HG02610 (cell line): ENCODE results near the gene MGAT5.

ENCODE experiments used
- ATAC-seq: cut with Tn5 transposase; IDR thresholded peaks from one replicate; pipeline ENCODE4 v1.9.1; 2021; ENCODE audit warnings: mild to moderate bottlenecking, moderate library complexity; ENCODE audit not compliant: unreplicated experiment

MGAT5 gene

DNA sequence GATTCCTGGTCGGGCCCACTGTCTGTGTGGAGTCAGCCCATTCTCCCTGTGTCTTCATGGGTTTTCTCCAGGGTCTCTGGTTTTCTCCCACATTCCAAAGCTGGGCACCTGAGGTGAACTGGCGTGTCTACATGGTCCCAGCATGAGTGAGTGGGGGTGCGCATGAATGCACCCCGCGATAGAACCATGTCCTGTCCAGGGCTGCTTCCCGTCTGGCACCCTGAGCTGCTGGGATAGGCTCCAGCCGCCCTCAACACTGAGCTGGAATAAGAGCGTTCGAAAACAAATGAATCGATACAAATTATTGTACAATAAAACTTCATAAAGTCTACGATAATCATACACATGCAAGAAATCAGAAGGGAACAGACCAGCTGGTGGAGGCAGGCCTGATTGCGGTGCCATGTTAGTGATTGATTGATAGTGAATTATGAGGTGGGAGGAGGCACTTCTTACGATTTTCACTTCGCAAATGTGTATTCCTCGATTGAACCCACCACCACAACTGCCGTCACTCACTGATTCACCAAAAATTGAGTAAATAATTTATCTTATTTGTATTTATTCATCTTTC lies 186.6 kb downstream of the MGAT5 start:
- no peak for ATAC-seq

DNA sequence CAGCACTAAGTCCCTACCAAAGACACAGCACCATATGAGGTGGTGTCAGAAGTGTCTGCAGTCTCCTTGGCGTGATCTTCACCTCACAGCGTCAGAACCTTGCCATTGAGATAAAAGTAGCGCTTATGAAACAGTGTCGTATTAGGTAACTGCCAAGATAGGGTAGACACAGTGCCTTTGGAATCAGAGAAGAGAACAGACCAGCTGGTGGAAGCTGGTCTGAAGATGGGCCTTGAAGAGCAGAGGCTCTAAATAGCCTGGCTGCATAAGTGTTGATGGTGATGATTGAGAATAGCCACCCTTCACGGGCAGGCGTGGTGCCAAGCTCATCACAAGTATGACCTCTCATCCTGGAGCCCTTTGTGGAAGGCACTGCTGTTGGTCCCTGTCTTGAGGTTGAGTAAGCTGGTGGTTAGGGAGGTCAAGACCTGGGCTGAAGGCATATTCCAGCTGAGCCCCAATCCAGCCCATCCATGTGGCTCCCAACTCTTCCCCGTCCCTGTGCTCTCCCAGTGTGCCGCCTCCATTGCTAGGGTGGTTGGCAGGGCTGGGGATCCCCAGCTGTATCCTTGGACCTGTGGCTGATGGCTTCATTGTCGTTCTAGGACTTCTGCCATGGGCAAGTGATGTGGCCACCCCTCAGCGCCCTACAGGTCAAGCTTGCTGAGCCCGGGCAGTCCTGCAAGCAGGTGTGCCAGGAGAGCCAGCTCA lies 187.4 kb downstream of the MGAT5 start:
- no peak for ATAC-seq

DNA sequence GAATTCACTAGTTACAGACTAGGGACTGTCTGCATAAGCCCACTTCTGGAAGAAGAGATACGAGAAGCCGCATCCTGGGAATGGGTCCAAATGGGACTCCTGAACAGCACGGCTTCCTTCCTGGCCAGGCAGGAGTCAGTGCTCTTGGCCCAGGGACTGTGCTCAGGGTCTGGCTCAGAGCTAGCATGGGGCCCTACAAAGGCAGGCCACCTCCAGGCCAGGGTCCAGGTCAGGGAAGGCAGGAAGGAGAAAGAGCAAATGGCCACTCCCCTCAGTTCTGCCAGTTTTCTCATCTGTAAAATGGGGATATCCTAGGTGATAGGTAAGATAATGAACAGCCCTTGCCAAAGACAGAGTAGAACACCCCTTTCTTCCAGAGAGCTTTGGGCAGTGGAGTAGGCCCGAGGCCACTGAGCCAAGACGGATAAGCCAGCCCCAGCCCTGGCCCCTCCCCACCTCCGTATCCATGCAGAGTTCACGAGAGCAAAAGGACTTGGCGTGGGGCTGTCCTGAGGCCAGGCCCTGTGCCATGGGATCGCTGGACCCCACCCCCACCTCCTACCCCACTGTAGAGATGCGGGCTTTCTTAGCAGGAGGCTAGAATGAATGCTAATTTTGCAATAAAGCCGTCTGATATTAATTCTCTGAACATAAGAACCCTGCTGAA lies 190.1 kb downstream of the MGAT5 start:
- ATAC-seq: no peak

DNA sequence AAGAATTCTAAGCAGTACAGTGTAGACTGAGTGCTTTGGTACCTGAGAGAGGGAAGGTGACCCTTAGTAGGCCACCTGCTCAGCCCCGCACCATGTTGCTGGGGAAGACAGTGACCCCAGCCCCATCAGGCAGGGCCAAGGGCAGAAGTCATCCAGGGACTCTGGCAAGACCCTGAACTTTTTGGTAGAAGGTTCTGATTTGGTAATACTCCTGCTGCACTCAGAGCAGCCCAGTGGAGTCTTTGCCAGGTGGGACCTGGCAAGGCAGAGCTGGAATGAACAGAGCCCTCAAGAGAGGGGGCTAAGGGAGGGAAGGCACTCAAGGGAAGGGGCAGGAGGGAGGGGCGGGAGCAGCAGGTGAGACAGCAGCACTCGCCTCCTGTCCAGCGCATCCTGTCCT lies 191.2 kb downstream of the MGAT5 start:
- ATAC-seq: no peak

DNA sequence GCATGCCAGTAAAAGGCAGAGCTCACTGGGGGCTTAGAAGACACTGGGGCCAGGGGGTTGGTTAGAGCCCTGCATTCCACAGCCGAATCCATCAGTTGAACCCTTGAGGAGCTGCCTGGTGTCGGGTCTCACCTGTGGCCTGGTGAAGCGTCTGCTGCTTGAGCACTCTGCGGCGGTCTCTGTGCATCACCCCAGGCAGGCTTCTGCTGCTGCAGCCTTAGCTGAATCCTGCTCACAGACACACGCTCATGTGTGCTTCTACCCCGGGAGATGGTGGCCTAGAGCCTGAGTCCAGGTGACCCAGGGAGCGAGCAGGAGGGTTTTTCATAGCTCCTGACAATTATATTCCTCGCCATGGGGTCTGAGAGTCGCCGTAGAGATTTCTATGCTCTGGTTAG lies 192.1 kb downstream of the MGAT5 start:
- ATAC-seq: no peak

DNA sequence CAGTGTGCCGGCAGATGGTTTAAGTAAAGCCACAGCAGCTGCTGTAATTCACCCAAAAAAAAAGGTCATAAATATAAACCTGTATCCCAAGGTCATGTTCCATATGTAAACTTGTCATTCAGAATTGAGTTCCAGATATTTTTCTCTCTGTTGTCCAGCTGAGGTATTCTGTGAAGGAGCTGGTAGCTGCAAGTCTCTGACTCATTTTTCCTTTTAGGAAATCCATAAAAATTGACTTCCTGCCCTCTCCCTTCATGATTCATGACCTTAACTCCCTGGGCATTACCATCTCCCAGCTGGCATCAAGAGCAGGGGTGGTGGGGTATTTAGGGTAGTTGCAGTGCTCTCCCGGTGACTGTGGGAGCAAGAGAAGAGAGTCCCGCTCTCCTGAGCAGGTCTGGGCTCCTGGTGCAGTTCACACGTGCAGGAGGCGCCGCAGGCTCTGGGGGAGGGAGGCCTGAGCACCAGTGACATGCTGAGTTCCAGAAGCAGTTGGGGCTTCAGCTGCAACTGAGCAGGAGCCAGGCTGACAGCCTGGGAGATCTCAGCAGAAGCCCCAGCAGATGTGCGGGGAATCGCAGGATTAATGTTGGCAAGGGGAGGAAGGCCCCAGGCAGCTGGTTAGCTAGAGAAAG lies 192.6 kb downstream of the MGAT5 start:
- ATAC-seq: no peak

DNA sequence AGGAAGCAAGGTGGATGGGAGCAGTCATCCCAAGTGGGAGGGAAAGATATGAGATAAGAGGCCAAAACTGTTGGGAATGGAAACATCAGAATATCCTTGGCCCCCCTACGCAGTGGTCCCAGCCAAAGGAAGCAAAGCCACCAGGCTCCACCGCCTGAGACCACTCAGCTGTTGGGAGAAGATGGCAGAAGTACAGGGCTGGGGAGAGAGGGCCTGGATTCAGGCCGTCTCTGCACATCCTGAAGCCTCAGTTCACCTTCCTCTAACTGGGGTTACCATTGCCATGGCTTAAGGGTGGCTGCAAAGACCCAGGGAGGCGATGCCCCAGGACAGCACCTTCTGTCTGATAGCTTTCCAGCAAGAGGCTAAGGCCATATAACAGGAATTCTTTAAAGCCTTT lies 193.8 kb downstream of the MGAT5 start:
- no peak for ATAC-seq

DNA sequence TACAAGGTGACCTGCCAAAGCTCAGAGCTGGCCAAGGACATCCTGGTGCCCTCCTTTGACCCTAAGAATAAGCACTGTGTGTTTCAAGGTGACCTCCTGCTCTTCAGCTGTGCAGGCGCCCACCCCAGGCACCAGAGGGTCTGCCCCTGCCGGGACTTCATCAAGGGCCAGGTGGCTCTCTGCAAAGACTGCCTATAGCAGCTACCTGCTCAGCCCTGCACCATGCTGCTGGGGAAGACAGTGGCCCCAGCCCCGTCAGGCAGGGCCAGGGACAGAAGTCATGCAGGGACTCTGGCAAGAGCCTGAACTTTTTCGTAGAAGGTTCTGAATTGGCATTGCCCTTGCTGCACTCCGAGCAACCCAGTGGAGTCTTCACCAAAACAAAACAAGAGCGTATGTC lies 194.8 kb downstream of the MGAT5 start:
- ATAC-seq: no peak

DNA sequence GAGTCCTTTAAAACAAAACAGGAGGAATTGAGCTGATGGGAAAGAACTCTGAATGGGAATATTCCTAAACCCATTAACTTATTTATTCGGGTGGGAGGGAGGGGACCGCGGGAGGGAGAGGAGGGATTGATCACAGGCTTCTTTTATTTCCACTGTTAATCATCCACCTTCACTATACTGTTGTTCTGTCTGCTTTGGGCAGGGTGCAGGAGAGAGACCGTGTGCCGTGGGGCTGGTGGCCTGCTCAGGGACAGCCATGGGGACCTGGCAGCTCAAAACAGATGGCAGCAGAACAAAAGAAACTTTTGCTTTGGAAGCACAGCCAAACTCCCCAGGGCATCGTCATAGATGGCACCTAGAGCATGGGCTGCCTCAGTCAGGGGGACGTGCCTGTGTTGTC lies 195.3 kb downstream of the MGAT5 start:
- ATAC-seq: no peak

DNA sequence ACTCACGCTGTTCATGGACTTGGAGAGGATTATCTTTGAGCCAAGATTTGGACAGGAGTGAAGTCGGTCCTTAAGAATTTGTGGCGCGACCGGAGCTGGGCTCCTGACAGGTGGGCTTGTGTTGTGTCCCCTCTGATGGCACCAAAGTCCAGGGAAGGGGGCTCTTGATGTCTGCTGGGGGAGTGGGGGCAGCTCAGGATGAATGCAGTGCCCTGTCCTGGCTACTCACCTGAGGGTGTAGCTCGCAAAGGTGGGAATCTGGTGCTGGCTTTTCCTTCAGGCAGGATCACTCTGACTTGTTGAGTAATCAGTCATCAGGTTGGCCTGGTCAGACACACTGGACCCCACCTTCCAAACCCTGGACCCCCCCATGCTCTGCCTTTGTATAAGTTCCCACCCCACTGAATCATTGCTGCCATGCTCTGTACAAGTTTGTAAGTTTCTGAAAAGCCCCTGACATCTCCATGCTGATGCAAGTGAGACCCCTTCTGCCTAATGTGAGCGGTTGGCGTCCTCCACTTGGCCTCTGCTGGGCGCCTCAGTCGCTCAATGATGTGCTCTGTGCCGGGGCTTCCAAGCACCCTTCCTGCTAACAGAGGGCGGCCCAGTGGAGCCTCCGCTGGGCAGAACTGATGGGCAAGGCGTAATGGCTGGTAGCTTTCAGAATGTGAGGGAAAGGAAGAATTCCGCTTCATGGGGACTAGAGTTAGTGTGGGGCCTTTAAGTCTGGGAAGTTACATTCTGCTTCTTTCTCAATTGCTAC lies 196.1 kb downstream of the MGAT5 start:
- ATAC-seq: no peak

DNA sequence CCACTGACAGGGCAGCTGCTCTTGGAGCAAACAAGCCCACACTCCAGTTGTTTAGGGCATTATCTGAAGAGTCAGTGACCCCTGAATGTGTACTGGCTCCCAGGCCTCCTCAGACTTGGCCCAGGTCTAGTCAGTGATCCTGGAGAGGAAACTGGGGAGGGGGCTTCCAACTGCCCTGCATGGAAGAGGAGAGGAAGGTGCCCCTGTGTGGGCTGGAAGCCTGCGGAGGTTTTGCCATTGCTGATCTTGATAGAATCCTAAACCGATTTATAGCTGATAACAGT lies 197.4 kb downstream of the MGAT5 start:
- no peak for ATAC-seq

DNA sequence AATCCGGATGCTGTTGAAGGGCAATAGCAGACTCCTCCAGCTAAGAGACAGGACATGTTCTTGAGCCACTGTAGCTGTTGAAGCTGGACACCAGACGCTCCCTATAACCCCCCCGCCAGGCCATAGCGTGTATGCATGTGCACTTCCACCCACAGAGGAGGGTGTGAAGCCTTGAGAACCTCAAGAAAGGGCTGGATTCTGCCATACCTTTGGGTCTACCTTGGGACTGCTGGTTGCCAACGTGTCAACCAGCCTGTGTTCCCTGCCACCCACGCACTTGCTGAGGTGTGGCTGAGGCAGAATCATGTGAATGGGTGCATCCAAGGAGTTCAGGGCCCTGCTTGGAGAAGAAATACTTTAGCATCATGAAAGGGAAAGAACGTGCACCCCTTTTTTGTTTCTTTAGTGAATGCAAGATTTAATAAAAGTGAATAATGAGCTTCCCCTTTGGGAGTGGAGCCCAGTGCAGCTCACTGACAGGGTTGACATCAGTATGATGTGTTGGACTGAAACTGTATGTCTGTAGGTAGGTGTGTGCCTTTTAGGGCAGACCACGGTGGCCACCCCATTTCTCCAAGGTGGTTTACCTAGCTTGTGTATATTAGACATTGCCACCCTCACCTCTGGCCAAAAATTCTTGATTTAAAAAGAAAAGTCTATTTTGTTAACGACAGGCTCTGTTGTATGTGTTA lies 198.3 kb downstream of the MGAT5 start:
- no peak for ATAC-seq

DNA sequence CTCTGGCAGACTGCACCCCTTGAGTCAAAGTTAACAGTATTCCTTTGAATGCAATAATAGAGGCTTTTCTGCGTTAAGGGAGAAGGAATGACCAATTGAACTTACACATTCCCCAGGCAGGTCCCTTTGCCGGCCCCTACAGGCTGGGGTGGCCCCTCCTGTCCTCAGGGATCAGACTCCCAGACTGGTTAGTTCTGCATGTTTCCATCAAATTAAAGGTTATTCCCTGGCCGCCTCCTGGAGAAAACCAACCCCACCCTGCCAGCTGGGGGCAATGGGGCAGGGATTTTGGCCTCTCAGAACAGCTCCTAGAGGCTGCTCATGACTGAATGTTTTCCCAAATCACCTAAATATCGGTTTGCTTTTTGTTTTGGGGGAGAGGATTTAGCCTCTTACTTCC lies 199.6 kb downstream of the MGAT5 start:
- ATAC-seq: no peak

DNA sequence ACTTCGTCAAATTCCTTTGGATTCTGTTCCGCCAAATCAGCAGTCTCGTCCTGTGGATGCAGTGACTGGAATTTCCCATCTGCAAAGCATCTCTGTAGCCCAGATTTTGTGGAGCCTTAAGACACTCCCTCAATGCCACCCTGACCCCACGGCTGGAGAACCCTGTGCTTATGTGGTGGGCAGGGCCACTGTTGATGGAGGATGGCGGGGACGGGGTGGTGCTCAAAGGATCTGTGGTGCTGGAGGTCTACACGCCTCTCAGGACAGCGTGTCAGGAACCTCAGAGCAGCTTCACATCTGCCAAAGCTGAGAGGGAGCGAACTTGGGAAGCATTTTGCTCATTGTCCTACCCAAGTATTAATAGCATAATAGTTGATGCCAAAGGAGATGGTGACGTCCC lies 200.1 kb downstream of the MGAT5 start:
- no peak for ATAC-seq

DNA sequence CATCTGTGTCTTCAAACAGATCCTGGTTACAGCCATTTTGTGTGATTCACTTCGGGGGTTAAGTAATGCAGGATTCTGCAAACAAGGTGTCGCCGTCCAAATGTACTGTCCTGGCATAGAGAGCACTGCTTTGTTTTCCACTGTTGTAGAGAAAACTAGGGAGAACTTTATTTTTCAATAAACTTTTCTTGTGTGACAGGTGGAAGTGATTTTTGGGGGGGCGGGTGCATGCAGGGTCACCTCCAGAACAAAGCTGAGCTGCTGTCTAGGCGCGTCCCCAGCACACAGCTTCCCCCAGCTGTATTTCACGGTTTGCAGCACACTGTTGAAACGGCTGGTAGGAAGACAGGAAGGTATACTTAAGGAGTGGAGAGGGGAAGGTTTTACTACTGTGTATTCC lies 200.6 kb downstream of the MGAT5 start:
- ATAC-seq: no peak

DNA sequence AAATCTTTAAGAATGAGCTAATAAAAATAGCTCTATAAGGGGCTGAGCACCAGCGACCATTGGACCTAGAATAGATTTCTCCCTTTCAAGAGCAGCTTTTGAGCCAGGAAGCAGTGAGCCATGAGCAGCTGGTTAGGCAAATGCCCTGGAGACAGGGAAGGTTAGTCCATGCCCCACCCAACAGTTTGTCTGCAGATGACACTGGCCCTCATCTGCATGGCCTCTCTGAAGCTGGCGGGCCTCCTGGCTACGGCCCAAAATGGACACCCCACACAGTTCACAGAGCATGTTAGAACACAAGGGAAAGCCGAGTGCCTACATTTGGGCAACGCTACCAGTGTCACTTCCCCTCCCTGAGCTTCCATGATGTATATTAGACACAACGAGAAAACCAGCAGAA lies 201.1 kb downstream of the MGAT5 start:
- ATAC-seq: no peak

DNA sequence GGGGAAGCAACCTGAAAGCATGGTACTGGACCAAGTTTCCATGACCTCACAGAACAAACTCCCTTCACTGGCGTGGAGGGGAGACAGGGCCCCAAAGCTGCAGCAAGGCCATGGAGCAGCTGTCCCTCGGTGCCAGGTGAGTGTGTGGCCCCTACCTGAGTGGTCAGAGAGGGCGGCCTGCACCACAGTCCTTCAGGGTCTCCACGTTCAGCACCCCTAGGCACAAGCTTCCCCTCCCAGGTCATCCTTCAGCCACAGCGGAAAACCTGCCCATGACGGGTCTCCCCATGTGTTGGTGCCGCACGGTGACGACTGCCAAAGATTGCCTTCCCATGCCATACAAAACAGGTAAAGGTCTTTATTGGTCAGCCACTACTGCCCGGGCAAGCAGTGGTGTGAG lies 201.6 kb downstream of the MGAT5 start:
- ATAC-seq: no peak

DNA sequence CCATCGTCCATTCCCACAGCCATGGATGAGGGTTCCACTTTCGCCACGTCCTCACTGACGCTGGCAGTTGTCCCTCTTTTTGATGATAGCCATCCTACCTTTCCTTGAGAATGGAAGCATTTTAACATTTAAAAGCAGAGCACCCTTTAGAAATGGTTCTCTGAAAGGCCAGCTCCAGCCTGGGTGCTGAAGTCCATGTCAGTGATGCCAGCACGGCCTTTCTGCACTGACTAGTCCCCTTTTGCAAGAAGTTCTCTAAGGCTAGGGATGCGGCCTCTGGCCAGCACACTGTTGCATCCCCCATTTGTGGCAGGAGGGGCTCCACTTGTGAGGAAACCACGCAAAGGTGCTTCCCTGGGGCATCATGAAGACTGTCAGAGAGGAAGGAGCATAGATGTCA lies 203.5 kb downstream of the MGAT5 start:
- ATAC-seq: no peak

DNA sequence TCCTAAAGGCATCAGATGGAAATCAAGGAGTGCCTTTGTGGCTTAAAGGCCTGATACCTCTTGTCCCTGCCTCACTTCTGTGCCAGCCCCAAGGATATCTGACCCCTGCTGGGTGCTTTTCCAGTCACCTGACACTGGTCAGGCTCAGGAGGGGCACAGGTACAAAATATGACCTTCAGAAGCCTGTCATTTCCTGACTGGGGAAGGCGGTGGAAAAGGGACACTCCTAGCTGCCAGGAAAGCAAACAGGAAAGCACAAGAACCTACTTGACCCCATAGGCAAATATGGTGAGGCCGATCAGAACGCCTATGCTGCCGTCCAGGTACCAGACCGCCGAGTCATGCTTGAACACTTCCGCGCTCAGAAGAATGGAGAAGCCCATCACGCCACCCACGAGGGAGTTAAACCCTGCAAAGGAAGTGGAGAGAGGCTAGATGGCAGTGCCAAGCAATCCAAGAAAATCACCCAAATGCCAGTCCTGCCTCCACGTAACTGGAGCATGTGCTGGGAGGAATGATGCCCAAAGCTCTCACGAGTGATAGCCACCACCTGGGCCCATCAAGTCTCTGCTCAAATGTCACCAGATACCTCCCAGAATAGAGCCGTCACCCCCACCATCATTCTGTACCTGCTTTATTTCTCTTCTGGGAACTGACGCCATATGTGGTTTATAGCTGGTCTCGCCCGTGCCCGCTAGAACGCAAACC lies 204.0 kb downstream of the MGAT5 start:
- no peak for ATAC-seq

DNA sequence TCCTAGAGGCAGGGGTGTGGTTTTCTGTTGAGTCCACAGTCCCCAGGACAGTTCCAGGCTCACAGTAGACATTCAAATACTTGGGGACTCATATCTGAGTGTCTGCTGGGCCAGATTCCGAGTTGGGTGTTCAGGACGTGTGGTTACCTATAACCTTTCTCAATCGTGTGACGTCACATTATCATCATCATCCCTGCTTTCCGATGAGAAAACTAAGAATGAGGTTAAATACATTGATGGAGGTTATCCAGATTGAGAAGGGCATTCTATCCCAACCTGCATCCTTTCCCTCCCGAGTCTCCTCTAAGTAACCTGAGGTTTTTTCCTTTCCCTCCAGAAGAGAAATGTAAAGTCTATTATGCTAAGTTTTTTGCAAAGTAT lies 204.6 kb downstream of the MGAT5 start:
- no peak for ATAC-seq
